Stimulated activated CD4-positive, alpha-beta T cell treated with anti-CD3 and anti-CD28 coated beads, Interleukin-2, amount 100 ng/mL, for 24 hours (primary cell): ENCODE results near the gene SLC6A9.

Experiments used
- DNase-seq, 2 donors: peaks; one replicate each; pipeline ENCODE4 v3.0.0-alpha.2; 2020

SLC6A9 gene

GRCh38 chr1:43963890-43964289 lies 67.4 kb downstream of the SLC6A9 start:
- DNase-seq, result no peak

- no peak for DNase-seq
Observed at GRCh38 chr1:43963006-43963405, 68.3 kb downstream of the SLC6A9 start.

- no peak for DNase-seq
Observed at GRCh38 chr1:43962324-43962723, 68.9 kb downstream of the SLC6A9 start.

- no peak for DNase-seq
Observed at GRCh38 chr1:43961692-43962091, 69.6 kb downstream of the SLC6A9 start.

GRCh38 chr1:43960798-43961197 lies 70.5 kb downstream of the SLC6A9 start:
- no peak for DNase-seq

- DNase-seq, result no peak
Observed at GRCh38 chr1:43958351-43959255, 72.7 kb downstream of the SLC6A9 start.

GRCh38 chr1:43957407-43958040 lies 73.7 kb downstream of the SLC6A9 start:
- no peak for DNase-seq

- no peak for DNase-seq
Observed at GRCh38 chr1:43956234-43956633, 75.0 kb downstream of the SLC6A9 start.

GRCh38 chr1:43954036-43954435 lies 77.2 kb downstream of the SLC6A9 start:
- no peak for DNase-seq

GRCh38 chr1:43953361-43953760 lies 77.9 kb downstream of the SLC6A9 start:
- no peak for DNase-seq

- DNase-seq, result no peak
Observed at GRCh38 chr1:43952731-43953346, 78.4 kb downstream of the SLC6A9 start.

GRCh38 chr1:43951021-43951985 lies 80.0 kb downstream of the SLC6A9 start:
- DNase-seq, result no peak

GRCh38 chr1:43949678-43950077 lies 81.6 kb downstream of the SLC6A9 start:
- DNase-seq, result no peak

- DNase-seq, result no peak
Observed at GRCh38 chr1:43947874-43948437, 83.3 kb downstream of the SLC6A9 start.

- DNase-seq, result no peak
Observed at GRCh38 chr1:43947061-43947873, 84.0 kb downstream of the SLC6A9 start.
